Breast epithelium (tissue), 3 donors: Measurements from ENCODE around the gene UFC1.

ENCODE experiments used
- POLR2A ChIP-seq: fragments of 450-650 bp; IDR thresholded peaks from one replicate; pipeline ENCODE4 v1.6.1; 2016; ENCODE audit warnings: antibody characterized with exemption, mild to moderate bottlenecking, moderate library complexity
- POLR2AphosphoS5 ChIP-seq, 3 donors: sonication (generic); formaldehyde crosslinking; IDR thresholded peaks; one replicate each; pipeline ENCODE4 v1.6.1; 2017; ENCODE audit warnings: antibody characterized with exemption in 3 of 3
- TF ChIP-seq, protein P1 (sequence below), 3 donors: fragments of 450-650 bp; IDR thresholded peaks; one replicate each; pipeline ENCODE4 v1.5.1; 2016 to 2017; ENCODE audit warnings: antibody characterized with exemption in 3 of 3, mild to moderate bottlenecking in 3 of 3, moderate library complexity in 3 of 3

- TF ChIP-seq, protein P1, sequence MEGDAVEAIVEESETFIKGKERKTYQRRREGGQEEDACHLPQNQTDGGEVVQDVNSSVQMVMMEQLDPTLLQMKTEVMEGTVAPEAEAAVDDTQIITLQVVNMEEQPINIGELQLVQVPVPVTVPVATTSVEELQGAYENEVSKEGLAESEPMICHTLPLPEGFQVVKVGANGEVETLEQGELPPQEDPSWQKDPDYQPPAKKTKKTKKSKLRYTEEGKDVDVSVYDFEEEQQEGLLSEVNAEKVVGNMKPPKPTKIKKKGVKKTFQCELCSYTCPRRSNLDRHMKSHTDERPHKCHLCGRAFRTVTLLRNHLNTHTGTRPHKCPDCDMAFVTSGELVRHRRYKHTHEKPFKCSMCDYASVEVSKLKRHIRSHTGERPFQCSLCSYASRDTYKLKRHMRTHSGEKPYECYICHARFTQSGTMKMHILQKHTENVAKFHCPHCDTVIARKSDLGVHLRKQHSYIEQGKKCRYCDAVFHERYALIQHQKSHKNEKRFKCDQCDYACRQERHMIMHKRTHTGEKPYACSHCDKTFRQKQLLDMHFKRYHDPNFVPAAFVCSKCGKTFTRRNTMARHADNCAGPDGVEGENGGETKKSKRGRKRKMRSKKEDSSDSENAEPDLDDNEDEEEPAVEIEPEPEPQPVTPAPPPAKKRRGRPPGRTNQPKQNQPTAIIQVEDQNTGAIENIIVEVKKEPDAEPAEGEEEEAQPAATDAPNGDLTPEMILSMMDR (IDR thresholded peaks at IDR 0.05) = no peak
- no peak for TF ChIP-seq POLR2AphosphoS5 (IDR thresholded peaks at IDR 0.05)
- TF ChIP-seq POLR2A = no peak
These were observed 32.6 kb upstream of the UFC1 start for GRCh38 chr1:161121042-161121650.
